HCT116 (cell line): Measurements from ENCODE around the gene ISM1. TPM values are rescaled to one million over a fixed set of nuclear protein-coding genes. Genes with fewer than 3 reads are reported as not detected.

Experiments used
- ATAC-seq: fragments of 200-7000 bp; cut with Tn5 transposase; 2 replicates; pipeline ENCODE4 v1.9.1; 2020; ENCODE audit warnings: mild to moderate bottlenecking, moderate library complexity
- BruUV-seq: library from RNA; stranded (reverse); fragments of 400-500 nt; replicated peaks from 2 replicates; lab custom pipeline; 2021; lab: Mats Ljungman, UMichigan
- CTCF ChIA-PET: fragments of 300-600 bp; sonication (Branson Sonifier 250); formaldehyde crosslinking; loops from one replicate; lab custom pipeline; 2021; ENCODE audit warnings: antibody characterized with exemption; lab: Charles Lee
- POLR2A ChIA-PET: fragments of 300-600, 350-600 bp; sonication (Branson Sonifier 250); formaldehyde crosslinking; loops from one replicate; lab custom pipeline; 2021; ENCODE audit warnings: antibody characterized with exemption; lab: Charles Lee
- RAD21 ChIA-PET, 2 experiments: fragments of 300-600 bp; sonication (Branson Sonifier 250); formaldehyde crosslinking; loops; one replicate each; lab custom pipeline; 2023; ENCODE audit warnings: low total read pairs in 2 of 2; ENCODE audit not compliant: uncharacterized antibody in 2 of 2, unreplicated experiment in 2 of 2, low non-redundant PET in 1 of 2; lab: Charles Lee
- DNase-seq: peaks from one replicate; pipeline ENCODE4 v3.0.0-alpha.2; 2010; ENCODE audit warnings: low read depth, low spot score
- H2AFZ ChIP-seq: fragments of 200-600 bp; shearing (Covaris generic), sonication (generic); 2 replicates; pipeline ENCODE4 v1.6.1; 2017; ENCODE audit warnings: low read depth, mixed run types, mixed read lengths, antibody characterized with exemption, low read length; ENCODE audit not compliant: poor library complexity, severe bottlenecking
- H3K27ac ChIP-seq: 2 replicates; pipeline ENCODE4 v1.5.1; 2012; ENCODE audit warnings: low read depth, low read length
- H3K27me3 ChIP-seq: fragments of 200-600 bp; sonication (generic); 2 replicates; pipeline ENCODE4 v1.6.1; 2016; ENCODE audit warnings: mixed run types, low read length, mixed read lengths; ENCODE audit not compliant: insufficient read depth
- H3K36me3 ChIP-seq, 2 experiments: fragments of 200-500 bp in 1 of 2; fragments of 200-600 bp in 1 of 2; sonication (Bioruptor generic) in 1 of 2; sonication (generic) in 1 of 2; 2 replicates each; pipeline versions ENCODE4 v1.5.1 to v1.6.1; 2014 to 2016; ENCODE audit warnings: low read length in 2 of 2, inconsistent platforms in 1 of 2, mixed read lengths in 1 of 2, mixed run types in 1 of 2; ENCODE audit not compliant: insufficient read depth in 2 of 2, control insufficient read depth in 1 of 2
- H3K4me1 ChIP-seq, 2 experiments: fragments of 200-600 bp in 1 of 2; sonication (generic) in 1 of 2; 2 replicates each; pipeline versions ENCODE4 v1.5.1 to v1.6.1; 2012 to 2017; ENCODE audit warnings: low read length in 2 of 2, inconsistent platforms in 1 of 2, mild to moderate bottlenecking in 1 of 2, mixed read lengths in 1 of 2, mixed run types in 1 of 2, moderate library complexity in 1 of 2; ENCODE audit not compliant: insufficient read depth in 2 of 2, control insufficient read depth in 1 of 2
- H3K4me2 ChIP-seq: fragments of 200-600 bp; sonication (generic); 2 replicates; pipeline ENCODE4 v1.6.1; 2017; ENCODE audit warnings: mixed run types, low read length, mixed read lengths
- H3K4me3 ChIP-seq, 2 experiments: fragments of 200-600 bp in 1 of 2; sonication (generic) in 1 of 2; replicated peaks in 1 of 2; 2 replicates each; pipeline ENCODE4 v1.5.1; 2011 to 2016; ENCODE audit warnings: low read length in 2 of 2, control low read depth in 1 of 2, low read depth in 1 of 2, mild to moderate bottlenecking in 1 of 2, mixed read lengths in 1 of 2, mixed run types in 1 of 2
- H3K79me2 ChIP-seq: fragments of 200-600 bp; sonication (generic); 2 replicates; pipeline ENCODE4 v1.6.1; 2017; ENCODE audit warnings: mild to moderate bottlenecking, mixed run types, low read length, moderate library complexity, mixed read lengths; ENCODE audit not compliant: insufficient read depth
- H3K9ac ChIP-seq: fragments of 200-600 bp; sonication (generic); 2 replicates; pipeline ENCODE4 v1.6.1; 2016; ENCODE audit warnings: low read length, mixed read lengths
- H3K9me2 ChIP-seq: fragments of 200-600 bp; sonication (generic), shearing (Covaris generic); 2 replicates; pipeline ENCODE4 v1.6.1; 2017; ENCODE audit warnings: mixed run types, mild to moderate bottlenecking, moderate library complexity; ENCODE audit not compliant: insufficient read depth
- H3K9me3 ChIP-seq, 2 experiments: fragments of 200-500 bp in 1 of 2; fragments of 200-600 bp in 1 of 2; sonication (Bioruptor generic) in 1 of 2; sonication (generic) in 1 of 2; 2 replicates each; pipeline ENCODE4 v1.6.1; 2014 to 2017; ENCODE audit warnings: low read length in 2 of 2, mixed read lengths in 2 of 2, inconsistent platforms in 1 of 2, low read depth in 1 of 2, mild to moderate bottlenecking in 1 of 2, mixed run types in 1 of 2, moderate library complexity in 1 of 2; ENCODE audit not compliant: control insufficient read depth in 1 of 2, insufficient read depth in 1 of 2
- H4K20me1 ChIP-seq: fragments of 200-600 bp; sonication (generic), shearing (Covaris generic); 2 replicates; pipeline ENCODE4 v1.6.1; 2017; ENCODE audit warnings: mixed run types, mild to moderate bottlenecking, moderate library complexity; ENCODE audit not compliant: insufficient read depth
- ATF3 ChIP-seq: IDR thresholded peaks from 2 replicates; pipeline ENCODE4 v1.6.1; 2012
- EGR1 ChIP-seq: IDR thresholded peaks from 2 replicates; pipeline ENCODE4 v1.6.1; 2012; ENCODE audit warnings: low read depth
- EZH2 ChIP-seq: fragments of 200-600 bp; sonication (generic); IDR thresholded peaks from 2 replicates; pipeline ENCODE4 v1.6.1; 2017; ENCODE audit warnings: antibody characterized with exemption, mixed run types
- EZH2phosphoT487 ChIP-seq: fragments of 200-600 bp; IDR thresholded peaks from 2 replicates; pipeline ENCODE4 v1.6.1; 2018; ENCODE audit warnings: antibody characterized with exemption, borderline replicate concordance
- JUND ChIP-seq: IDR thresholded peaks from 2 replicates; pipeline ENCODE4 v1.6.1; 2012
- POLR2A ChIP-seq: IDR thresholded peaks from 2 replicates; pipeline ENCODE4 v1.7.0; 2011; ENCODE audit warnings: borderline replicate concordance; ENCODE audit not compliant: insufficient read depth, insufficient read length; ENCODE audit errors: extremely low read depth
- RAD21 ChIP-seq: IDR thresholded peaks from 2 replicates; pipeline ENCODE4 v1.6.1; 2012; ENCODE audit warnings: low read depth, mild to moderate bottlenecking
- SIN3A ChIP-seq: IDR thresholded peaks from 2 replicates; pipeline ENCODE4 v1.6.1; 2012; ENCODE audit warnings: low read depth
- SP1 ChIP-seq: IDR thresholded peaks from 2 replicates; pipeline ENCODE4 v1.6.1; 2012; ENCODE audit warnings: low read depth
- SRF ChIP-seq: IDR thresholded peaks from 2 replicates; pipeline ENCODE4 v1.6.1; 2012; ENCODE audit warnings: low read depth
- TCF7L2 ChIP-seq: IDR thresholded peaks from 2 replicates; pipeline ENCODE4 v1.7.0; 2011; ENCODE audit warnings: borderline replicate concordance, inconsistent platforms; ENCODE audit not compliant: insufficient read depth, insufficient read length; ENCODE audit errors: extremely low read depth
- YY1 ChIP-seq: IDR thresholded peaks from 2 replicates; pipeline ENCODE4 v1.6.1; 2011; ENCODE audit warnings: low read length, low read depth, moderate library complexity, mild to moderate bottlenecking; ENCODE audit not compliant: insufficient replicate concordance; ENCODE audit errors: extremely low read depth
- ZBTB33 ChIP-seq: IDR thresholded peaks from 2 replicates; pipeline ENCODE4 v1.6.1; 2011; ENCODE audit warnings: mild to moderate bottlenecking, low read length, moderate library complexity; ENCODE audit not compliant: insufficient replicate concordance; ENCODE audit errors: extremely low read depth
- ZFX ChIP-seq: fragments of 450-650 bp; IDR thresholded peaks from 2 replicates; pipeline ENCODE4 v1.6.1; 2017
- ZNF274 ChIP-seq: fragments of 200-500 bp; sonication (Bioruptor generic); IDR thresholded peaks from 2 replicates; pipeline ENCODE4 v1.6.1; 2014; ENCODE audit warnings: mild to moderate bottlenecking, low read depth, low read length, inconsistent platforms
- intact Hi-C: fragments of 100-400 bp; cut with micrococcal nuclease; formaldehyde crosslinking; loops from 2 replicates; pipeline ENCODE4 v1.10.0; 2022
- total RNA-seq: library from RNA; stranded (reverse); gene quantifications from one replicate; pipeline ENCODE4 v1.2.1, GENCODE V29; 2021; ENCODE audit not compliant: unreplicated experiment

Gene ISM1
- total RNA-seq, 1 experiment from 2014 or later = 0.37 TPM

GRCh38 chr20:13268953-13269352, 47.9 kb downstream of the ISM1 start:
- ChIA-PET CTCF (no interaction called here), RAD21 (no interaction called here)
- Histone ChIP-seq H3K4me1 (no peaks in the 10 kb centered on the region), H3K9ac (no peak overlapping the region), H3K4me2 (no peak overlapping the region)
- no TSS peak for BruUV-seq
- ATAC-seq = no peak
- no peak for DNase-seq
- TF ChIP-seq ZNF274 = no peak
- no peak for TF ChIP-seq EZH2phosphoT487
- no peak for TF ChIP-seq ZFX
- no peak for TF ChIP-seq JUND
- TF ChIP-seq SIN3A = no peak
- TF ChIP-seq SRF = no peak
- no peak for TF ChIP-seq EZH2
- TF ChIP-seq YY1 = no peak
- TF ChIP-seq ZBTB33 = no peak
- TF ChIP-seq SP1 = no peak
- TF ChIP-seq TCF7L2 = no peak
- no peak for TF ChIP-seq RAD21
- no peak for TF ChIP-seq EGR1
- no peak for TF ChIP-seq ATF3
- TF ChIP-seq POLR2A = no peak
- TF ChIP-seq, all 23 proteins: peak for 0
- no peak overlapping the region for H3K27ac ChIP-seq
- no peaks in the 10 kb centered on the region for H4K20me1 ChIP-seq
- H3K9me3 ChIP-seq = no peaks in the 10 kb centered on the region
- H3K36me3 ChIP-seq = no peaks in the 10 kb centered on the region
- no peak overlapping the region for H2AFZ ChIP-seq
- POLR2A ChIA-PET = no interaction called here
- no peaks in the 10 kb centered on the region for H3K27me3 ChIP-seq
- no peaks in the 10 kb centered on the region for H3K9me2 ChIP-seq
- no peak overlapping the region for H3K4me3 ChIP-seq
- intact Hi-C loops = no loop called here
- H3K79me2 ChIP-seq = no peaks in the 10 kb centered on the region
